HL-60 (cell line): ENCODE results near the gene SLC2A4RG.

Experiments
- CTCF ChIP-seq: IDR thresholded peaks from one replicate; pipeline ENCODE4 v1.5.1; 2011; ENCODE audit warnings: low read length, control low read depth, inconsistent platforms; ENCODE audit not compliant: insufficient read depth
- GABPA ChIP-seq: IDR thresholded peaks from 2 replicates; pipeline ENCODE4 v1.6.1; 2012; ENCODE audit warnings: low read depth
- POLR2AphosphoS5 ChIP-seq: IDR thresholded peaks from 2 replicates; pipeline ENCODE4 v1.6.1; 2012; ENCODE audit warnings: low read depth
- REST ChIP-seq: IDR thresholded peaks from 2 replicates; pipeline ENCODE4 v1.6.1; 2012; ENCODE audit warnings: low read depth; ENCODE audit not compliant: insufficient replicate concordance

GRCh38 chr20:63693733-63694583 lies 45.6 kb upstream of the SLC2A4RG start:
- TF ChIP-seq CTCF (no peak), REST (no peak), POLR2AphosphoS5 (no peak; the same call in 1 of the 2 replicates), GABPA (no peak)
